ENCODE measurements around the gene COL11A1.

DNA sequence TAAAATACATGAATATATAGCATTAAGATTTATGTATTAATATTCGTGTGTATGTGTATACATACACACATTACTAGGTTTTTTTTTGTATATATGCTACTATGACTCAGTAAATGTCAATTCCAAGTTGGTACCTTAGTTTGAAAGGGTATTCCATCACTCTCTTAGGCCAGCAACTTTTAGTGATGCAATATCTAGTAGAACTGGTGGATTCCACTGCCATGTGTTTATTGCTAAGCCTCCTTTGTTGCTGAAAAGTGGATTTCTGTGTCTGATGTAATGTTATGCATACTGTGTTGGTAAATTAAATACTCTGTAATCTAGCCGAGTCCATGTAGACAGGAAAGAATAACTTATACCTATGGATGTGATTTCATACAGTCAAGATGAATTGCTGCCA lies 16.9 kb upstream of the COL11A1 start:
- TF ChIP-seq, protein P1, sequence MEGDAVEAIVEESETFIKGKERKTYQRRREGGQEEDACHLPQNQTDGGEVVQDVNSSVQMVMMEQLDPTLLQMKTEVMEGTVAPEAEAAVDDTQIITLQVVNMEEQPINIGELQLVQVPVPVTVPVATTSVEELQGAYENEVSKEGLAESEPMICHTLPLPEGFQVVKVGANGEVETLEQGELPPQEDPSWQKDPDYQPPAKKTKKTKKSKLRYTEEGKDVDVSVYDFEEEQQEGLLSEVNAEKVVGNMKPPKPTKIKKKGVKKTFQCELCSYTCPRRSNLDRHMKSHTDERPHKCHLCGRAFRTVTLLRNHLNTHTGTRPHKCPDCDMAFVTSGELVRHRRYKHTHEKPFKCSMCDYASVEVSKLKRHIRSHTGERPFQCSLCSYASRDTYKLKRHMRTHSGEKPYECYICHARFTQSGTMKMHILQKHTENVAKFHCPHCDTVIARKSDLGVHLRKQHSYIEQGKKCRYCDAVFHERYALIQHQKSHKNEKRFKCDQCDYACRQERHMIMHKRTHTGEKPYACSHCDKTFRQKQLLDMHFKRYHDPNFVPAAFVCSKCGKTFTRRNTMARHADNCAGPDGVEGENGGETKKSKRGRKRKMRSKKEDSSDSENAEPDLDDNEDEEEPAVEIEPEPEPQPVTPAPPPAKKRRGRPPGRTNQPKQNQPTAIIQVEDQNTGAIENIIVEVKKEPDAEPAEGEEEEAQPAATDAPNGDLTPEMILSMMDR (IDR thresholded peaks at IDR 0.05) = no peak
- no peak for TF ChIP-seq POLR2A (IDR thresholded peaks at IDR 0.05)

Data from esophagus squamous epithelium (tissue), 4 donors.